Thyroid gland (tissue), 4 donors: ENCODE results near the gene SF3B5. TPM values are rescaled to one million over a fixed set of nuclear protein-coding genes. Genes with fewer than 3 reads are reported as not detected.

Source experiments
- total RNA-seq, 4 donors: library from RNA; depleted of rRNA; stranded (reverse); fragments of >200 nt; gene quantifications; one replicate each; pipeline ENCODE4 v1.2.3, GENCODE V29; 2016

SF3B5 gene
- total RNA-seq, 4 donors from 2014 or later = 63.1 to 205 (median 133) TPM

Other genes with a start within 250 kb of the SF3B5 start
- gene ZC2HC1B, start 231.1 kb downstream of the SF3B5 start, total RNA-seq = not detected
- 10 to 100 TPM in 1 of 4 donors, 1 to 10 TPM in 3; 6.6 to 10.5 (median 7.4) TPM for gene PLAGL1, start 87.3 kb downstream of the SF3B5 start, total RNA-seq
- 10 to 100 TPM; 23.9 to 61.1 (median 31.8) TPM for gene STX11, start 54.9 kb upstream of the SF3B5 start, total RNA-seq
- gene UTRN, start 189.8 kb upstream of the SF3B5 start, total RNA-seq = 100 to 1,000 TPM; 383 to 473 (median 415) TPM